Esophagus squamous epithelium (tissue), 4 donors: ENCODE data around the gene TMEM50B.

Source experiments
- POLR2A ChIP-seq, 4 donors: fragments of 450-650 bp; IDR thresholded peaks; one replicate each; pipeline ENCODE4 v1.6.1; 2017; ENCODE audit warnings: antibody characterized with exemption in 4 of 4, mild to moderate bottlenecking in 4 of 4, moderate library complexity in 3 of 4
- TF ChIP-seq, protein P1 (sequence below), 6 experiments: fragments of 450-650 bp in 4 of 6; fragments of 200-600 bp in 2 of 6; sonication (generic) in 2 of 6; IDR thresholded peaks; one replicate each; pipeline ENCODE4 v1.5.1; 2016 to 2019; ENCODE audit warnings: antibody characterized with exemption in 6 of 6, mild to moderate bottlenecking in 4 of 6, moderate library complexity in 4 of 6

DNA sequence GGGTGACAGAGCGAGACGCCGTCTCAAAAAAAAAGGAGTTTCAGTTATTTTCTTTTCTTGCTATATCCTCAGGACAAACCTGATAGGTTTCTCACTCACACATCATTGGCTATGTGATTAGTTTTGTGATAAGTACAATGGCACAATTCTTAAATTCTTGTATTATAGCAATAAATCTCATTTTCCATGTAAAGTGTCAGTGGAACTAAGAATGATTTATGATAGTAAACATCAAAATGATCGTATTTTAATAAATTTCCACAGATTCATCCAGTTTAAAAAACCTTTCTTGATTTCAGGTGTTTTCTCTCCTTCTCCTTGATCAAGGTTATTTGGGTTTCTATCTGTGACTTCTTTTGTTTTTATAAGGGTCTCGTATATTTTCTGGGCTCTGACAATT lies 8.2 kb upstream of the TMEM50B start:
- TF ChIP-seq, protein P1, sequence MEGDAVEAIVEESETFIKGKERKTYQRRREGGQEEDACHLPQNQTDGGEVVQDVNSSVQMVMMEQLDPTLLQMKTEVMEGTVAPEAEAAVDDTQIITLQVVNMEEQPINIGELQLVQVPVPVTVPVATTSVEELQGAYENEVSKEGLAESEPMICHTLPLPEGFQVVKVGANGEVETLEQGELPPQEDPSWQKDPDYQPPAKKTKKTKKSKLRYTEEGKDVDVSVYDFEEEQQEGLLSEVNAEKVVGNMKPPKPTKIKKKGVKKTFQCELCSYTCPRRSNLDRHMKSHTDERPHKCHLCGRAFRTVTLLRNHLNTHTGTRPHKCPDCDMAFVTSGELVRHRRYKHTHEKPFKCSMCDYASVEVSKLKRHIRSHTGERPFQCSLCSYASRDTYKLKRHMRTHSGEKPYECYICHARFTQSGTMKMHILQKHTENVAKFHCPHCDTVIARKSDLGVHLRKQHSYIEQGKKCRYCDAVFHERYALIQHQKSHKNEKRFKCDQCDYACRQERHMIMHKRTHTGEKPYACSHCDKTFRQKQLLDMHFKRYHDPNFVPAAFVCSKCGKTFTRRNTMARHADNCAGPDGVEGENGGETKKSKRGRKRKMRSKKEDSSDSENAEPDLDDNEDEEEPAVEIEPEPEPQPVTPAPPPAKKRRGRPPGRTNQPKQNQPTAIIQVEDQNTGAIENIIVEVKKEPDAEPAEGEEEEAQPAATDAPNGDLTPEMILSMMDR (IDR thresholded peaks at IDR 0.05), result no peak
- no peak for TF ChIP-seq POLR2A (IDR thresholded peaks at IDR 0.05)
